K562 (cell line): ENCODE measurements around the gene GRIK3. TPM values are rescaled to one million over a fixed set of nuclear protein-coding genes. Genes with fewer than 3 reads are reported as not detected.
A peak's percentile ranks its signal among the peaks of the same experiment; 100 is the strongest.

Source experiments
- ATAC-seq: fragments of 200-7000 bp; cut with Tn5 transposase; 3 replicates; pipeline ENCODE4 v1.9.1; 2020; ENCODE audit warnings: moderate library complexity
- BruUV-seq: library from RNA; stranded (reverse); fragments of 400-500 nt; replicated peaks from 2 replicates; lab custom pipeline; 2021; lab: Mats Ljungman, UMichigan
- CTCF ChIA-PET: fragments of 300-600 bp; formaldehyde crosslinking; extraction: SDS; loops from one replicate; lab custom pipeline; 2021; ENCODE audit warnings: low intra/inter-chr PET ratio; lab: Yijun Ruan, JAX
- POLR2A ChIA-PET: fragments of 300-600, 350-650 bp; sonication (Branson Sonifier 250); formaldehyde crosslinking; extraction: SDS; loops from one replicate; lab custom pipeline; 2021; ENCODE audit warnings: antibody characterized with exemption, inconsistent platforms; lab: Yijun Ruan, JAX
- DNase-seq, 4 experiments: peaks; one replicate each; pipeline versions ENCODE4 v3.0.0 to v3.0.0-alpha.2; 2011 to 2018; ENCODE audit warnings: low spot score in 3 of 4, mixed read lengths in 3 of 4; ENCODE audit errors: extremely low read depth in 1 of 4
- FAIRE-seq: peaks from 2 replicates; lab custom pipeline; 2011; peaks lifted over from hg19 to GRCh38; lab: Jason Lieb, UNC
- H2AFZ ChIP-seq: 2 replicates; pipeline ENCODE4 v1.6.0; 2011; ENCODE audit warnings: low read depth, low read length, control low read depth, inconsistent platforms
- H3K27ac ChIP-seq: fragments of 200-600 bp; 3 replicates; pipeline ENCODE4 v1.8.0; 2011; ENCODE audit warnings: low read depth, mild to moderate bottlenecking, control low read depth, inconsistent platforms, low read length, moderate library complexity, mixed read lengths; ENCODE audit errors: extremely low read depth
- H3K27me3 ChIP-seq, 2 experiments: fragments of 300-600 bp in 1 of 2; 2 replicates in 1 of 2; 3 replicates in 1 of 2; pipeline versions ENCODE4 v1.6.0 to v1.8.0; 2011; ENCODE audit warnings: inconsistent platforms in 2 of 2, low read length in 2 of 2, mild to moderate bottlenecking in 1 of 2, mixed read lengths in 1 of 2, moderate library complexity in 1 of 2; ENCODE audit not compliant: control insufficient read depth in 2 of 2, insufficient read depth in 2 of 2
- H3K36me3 ChIP-seq: fragments of 300-600 bp; 3 replicates; pipeline ENCODE4 v1.8.0; 2011; ENCODE audit warnings: mild to moderate bottlenecking, low read length, inconsistent platforms; ENCODE audit not compliant: control insufficient read depth, insufficient read depth
- H3K4me1 ChIP-seq, 2 experiments: fragments of 200-600 bp in 1 of 2; replicated peaks in 1 of 2; 2 replicates in 1 of 2; 3 replicates in 1 of 2; pipeline versions ENCODE4 v1.5.1 to v1.8.0; 2011; ENCODE audit warnings: inconsistent platforms in 2 of 2, low read length in 2 of 2, mild to moderate bottlenecking in 1 of 2, mixed read lengths in 1 of 2, moderate library complexity in 1 of 2; ENCODE audit not compliant: control insufficient read depth in 2 of 2, insufficient read depth in 2 of 2
- H3K4me2 ChIP-seq: 2 replicates; pipeline ENCODE4 v1.6.1; 2011; ENCODE audit warnings: low read length, control low read depth, inconsistent platforms, mixed read lengths; ENCODE audit not compliant: insufficient read depth
- H3K4me3 ChIP-seq: fragments of 200-600 bp; sonication (generic), shearing (Covaris generic); 2 replicates; pipeline ENCODE4 v1.5.1; 2016; ENCODE audit warnings: control low read depth, inconsistent platforms
- H3K79me2 ChIP-seq: fragments of 200-600 bp; 3 replicates; pipeline ENCODE4 v1.8.0; 2011; ENCODE audit warnings: low read length, inconsistent platforms; ENCODE audit not compliant: control insufficient read depth, insufficient read depth
- H3K9ac ChIP-seq, 2 experiments: 2 replicates each; pipeline versions ENCODE4 v1.6.0 to v1.6.1; 2011; ENCODE audit warnings: low read depth in 2 of 2, low read length in 2 of 2, control low read depth in 1 of 2, inconsistent platforms in 1 of 2, mild to moderate bottlenecking in 1 of 2, mixed read lengths in 1 of 2; ENCODE audit not compliant: insufficient read depth in 1 of 2
- H3K9me1 ChIP-seq: one replicate; pipeline ENCODE4 v1.6.0; 2011; ENCODE audit warnings: inconsistent platforms, mild to moderate bottlenecking, low read length, moderate library complexity; ENCODE audit not compliant: control insufficient read depth, insufficient read depth
- H3K9me3 ChIP-seq: replicated peaks from 2 replicates; pipeline ENCODE4 v1.5.1; 2011; ENCODE audit warnings: low read depth, low read length, inconsistent platforms; ENCODE audit not compliant: control insufficient read depth, insufficient read depth
- H4K20me1 ChIP-seq: replicated peaks from 2 replicates; pipeline ENCODE4 v1.6.1; 2011; ENCODE audit warnings: low read length, inconsistent platforms, mixed read lengths; ENCODE audit not compliant: control insufficient read depth, insufficient read depth
- CEBPB ChIP-seq: fragments of 450-650 bp; IDR thresholded peaks from 2 replicates; pipeline ENCODE4 v1.6.1; 2016; ENCODE audit warnings: missing genetic modification characterization, missing compliant biosample characterization
- CHD2 ChIP-seq: IDR thresholded peaks from 2 replicates; pipeline ENCODE4 v1.6.1; 2011; ENCODE audit warnings: low read depth, low read length
- ELF2 ChIP-seq: fragments of 250-450 bp; sonication (Bioruptor Pico); IDR thresholded peaks from 2 replicates; pipeline ENCODE4 v1.5.0; 2021; ENCODE audit warnings: mild to moderate bottlenecking
- ESRRA ChIP-seq: fragments of 450-650 bp; IDR thresholded peaks from 2 replicates; pipeline ENCODE4 v1.6.1; 2014; ENCODE audit warnings: low read depth, mild to moderate bottlenecking, moderate library complexity, borderline replicate concordance
- GTF2F1 ChIP-seq: IDR thresholded peaks from 2 replicates; pipeline ENCODE4 v1.6.1; 2011; ENCODE audit warnings: low read depth, low read length, improper control_type of control experiment
- MECOM ChIP-seq: fragments of 250-450 bp; sonication (Bioruptor Pico); IDR thresholded peaks from 2 replicates; pipeline ENCODE4 v1.8.0; 2022; ENCODE audit warnings: inconsistent platforms
- RAD21 ChIP-seq, 2 experiments: fragments of 250-450 bp in 1 of 2; fragments of 450-650 bp in 1 of 2; sonication (Bioruptor Pico) in 1 of 2; formaldehyde crosslinking in 1 of 2; IDR thresholded peaks in 1 of 2; conservative IDR thresholded peaks in 1 of 2; 2 replicates each; pipeline versions ENCODE4 v1.4.0 to v1.8.0; 2020 to 2022; ENCODE audit warnings: mild to moderate bottlenecking in 2 of 2, moderate library complexity in 1 of 2
- RAD51 ChIP-seq: fragments of 450-650 bp; IDR thresholded peaks from 2 replicates; pipeline ENCODE4 v1.7.1; 2016; ENCODE audit warnings: low read depth, mild to moderate bottlenecking, borderline replicate concordance
- RCOR1 ChIP-seq, 2 experiments: IDR thresholded peaks; 2 replicates each; pipeline ENCODE4 v1.6.1; 2012; ENCODE audit warnings: low read depth in 2 of 2, low read length in 2 of 2, borderline replicate concordance in 1 of 2, improper control_type of control experiment in 1 of 2
- SIRT6 ChIP-seq: IDR thresholded peaks from one replicate; pipeline ENCODE4 v1.6.1; 2012; ENCODE audit warnings: low read depth, mild to moderate bottlenecking, control low read depth, inconsistent platforms, low read length, moderate library complexity
- XRCC3 ChIP-seq: fragments of 450-650 bp; IDR thresholded peaks from 2 replicates; pipeline ENCODE4 v1.6.1; 2017; ENCODE audit warnings: mild to moderate bottlenecking, moderate library complexity
- ZNF75A ChIP-seq: fragments of 450-650 bp; formaldehyde crosslinking; IDR thresholded peaks from 2 replicates; pipeline ENCODE4 v1.4.0; 2020; ENCODE audit warnings: mild to moderate bottlenecking
- WGBS: fragments of 100-300 bp; shearing (Covaris generic); methylation state at CpG from one replicate; pipeline ENCODE4 v1.1.6; 2016; ENCODE audit warnings: low coverage, mixed read lengths; ENCODE audit not compliant: insufficient coverage; ENCODE audit errors: missing lambda C conversion rate; 5-methylcytosine and 5-hydroxymethylcytosine counted together
- in situ Hi-C: fragments of 300-500 bp; cut with MboI; formaldehyde crosslinking; loops from 4 replicates; pipeline ENCODE4 v1.15.0; 2018; ENCODE audit warnings: inconsistent platforms, mixed read lengths
- intact Hi-C: fragments of 100-400 bp; cut with micrococcal nuclease; formaldehyde crosslinking; loops from 2 replicates; pipeline ENCODE4 v1.14.2; 2022
- polyA plus RNA-seq, 8 experiments: library from polyadenylated mRNA; depleted of rRNA in 4 of 8; stranded (reverse) in 5 of 8; unstranded in 3 of 8; fragments of >200 nt; fragmentation: Nextera tagmentation in 2 of 8; fragmentation: Illumina TruSeq in 1 of 8; extraction: Ambion mirVana in 2 of 8; extraction: Trizol in 1 of 8; gene quantifications; 2 replicates each; pipeline versions ENCODE4 v1.2.1 to v1.2.3, GENCODE V29; 2011 to 2014; ENCODE audit warnings: inconsistent platforms in 1 of 8, missing spikeins in 1 of 8
- total RNA-seq, 7 experiments: library from RNA; depleted of rRNA in 6 of 7; stranded (reverse); fragments of >200 nt in 6 of 7; fragmentation: Illumina TruSeq in 2 of 7; extraction: Trizol in 2 of 7; gene quantifications; 2 replicates each; pipeline versions ENCODE4 v1.2.1 to v1.2.3, GENCODE V29; 2011 to 2021; ENCODE audit warnings: low replicate concordance in 1 of 7
- TF ChIP-seq, protein P1 (sequence below): fragments of 450-650 bp; formaldehyde crosslinking; IDR thresholded peaks from 2 replicates; pipeline ENCODE4 v1.4.0; 2022; ENCODE audit warnings: mild to moderate bottlenecking, moderate library complexity
- TF ChIP-seq, protein P2 (sequence below): IDR thresholded peaks from 2 replicates; pipeline ENCODE4 v1.6.1; 2011; ENCODE audit warnings: borderline replicate concordance, low read depth, mild to moderate bottlenecking, moderate library complexity, low read length; ENCODE audit not compliant: insufficient read depth, poor library complexity, severe bottlenecking
- TF ChIP-seq, protein P3 (sequence below): sonication (generic); IDR thresholded peaks from 2 replicates; pipeline ENCODE4 v1.6.1; 2016
- TF ChIP-seq, protein P4 (sequence below): fragments of 450-650 bp; formaldehyde crosslinking; IDR thresholded peaks from 2 replicates; pipeline ENCODE4 v1.4.0; 2020; ENCODE audit warnings: mild to moderate bottlenecking, mixed read lengths
- TF ChIP-seq, protein P5 (sequence below): fragments of 250-450 bp; sonication (Bioruptor Pico); IDR thresholded peaks from 2 replicates; pipeline ENCODE4 v1.5.0; 2021

The GRIK3 gene
- total and polyA plus RNA-seq, 9 of the 15 experiments (the other 6 are each of a cell fraction or from before 2014, with no cell fraction given), result not detected

DNA sequence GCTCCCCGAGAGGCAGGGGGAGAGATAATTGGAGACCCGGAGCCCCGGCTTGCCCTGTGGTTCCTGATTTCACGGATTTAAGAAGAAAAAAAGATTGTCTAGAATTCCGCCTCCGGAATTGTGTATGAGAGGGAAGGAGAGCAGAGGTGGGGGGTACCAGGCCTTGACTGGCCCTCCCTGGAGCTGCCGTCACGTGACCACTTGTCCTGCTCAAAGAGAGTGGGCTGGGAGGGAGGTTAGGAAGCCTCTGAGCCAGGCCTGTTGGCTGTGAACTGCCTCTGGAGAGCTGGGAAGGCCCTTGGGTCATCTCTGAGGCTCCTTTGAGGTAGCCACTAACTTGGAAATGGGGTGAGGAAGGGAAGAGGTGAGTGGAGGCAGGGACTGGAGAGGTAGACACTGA is 106.5 kb downstream of the GRIK3 start:
- no peaks in the 10 kb centered on the region for H3K36me3 ChIP-seq
- ChIA-PET CTCF (no interaction called here), POLR2A (interaction anchor here (1.4 kb wide), 1 partner anchor 9 kb away, joined by 3 read pairs; no protein-coding TSS in a partner anchor)
- WGBS, result 0% methylated on average over 8 of the region's 8 CpGs
- DNase-seq, result no peak
- H3K79me2 ChIP-seq, result no peaks in the 10 kb centered on the region
- H4K20me1 ChIP-seq, result peaks cover 19% of the 10 kb centered on the region
- no peak overlapping the region for H3K4me2 ChIP-seq
- H3K9me1 ChIP-seq, result no peaks in the 10 kb centered on the region
- no peak overlapping the region for H3K9ac ChIP-seq
- BruUV-seq, result no TSS peak
- in situ Hi-C loops (no loop called here), intact Hi-C loops (no loop called here)
- H3K27me3 ChIP-seq, result 0 out of 5 replicates have a peak, but pooled peaks cover 0 to 5% of the 10 kb centered on the region in 2 experiments
- no peak overlapping the region for H2AFZ ChIP-seq
- H3K27ac ChIP-seq, result no peak overlapping the region
- FAIRE-seq, result no peak
- H3K4me1 ChIP-seq, result no peaks in the 10 kb centered on the region
- no peaks in the 10 kb centered on the region for H3K9me3 ChIP-seq
- no peak for ATAC-seq
- no peak overlapping the region for H3K4me3 ChIP-seq
- TF ChIP-seq CHD2, result no peak
- TF ChIP-seq XRCC3, result no peak
- TF ChIP-seq RAD51, result peak; percentile 60
- TF ChIP-seq RCOR1 (IDR thresholded peaks at IDR 0.05; ENCODE audit: borderline replicate concordance in 1 of 2, low read depth in 2 of 2, low read length in 2 of 2), result no peak
- TF ChIP-seq ZNF75A, result no peak
- no peak for TF ChIP-seq SIRT6
- no peak for TF ChIP-seq ELF2
- TF ChIP-seq GTF2F1, result no peak
- TF ChIP-seq, protein P1, sequence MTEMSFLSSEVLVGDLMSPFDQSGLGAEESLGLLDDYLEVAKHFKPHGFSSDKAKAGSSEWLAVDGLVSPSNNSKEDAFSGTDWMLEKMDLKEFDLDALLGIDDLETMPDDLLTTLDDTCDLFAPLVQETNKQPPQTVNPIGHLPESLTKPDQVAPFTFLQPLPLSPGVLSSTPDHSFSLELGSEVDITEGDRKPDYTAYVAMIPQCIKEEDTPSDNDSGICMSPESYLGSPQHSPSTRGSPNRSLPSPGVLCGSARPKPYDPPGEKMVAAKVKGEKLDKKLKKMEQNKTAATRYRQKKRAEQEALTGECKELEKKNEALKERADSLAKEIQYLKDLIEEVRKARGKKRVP (CRISPR knock-in tag), result no peak
- TF ChIP-seq, protein P2, sequence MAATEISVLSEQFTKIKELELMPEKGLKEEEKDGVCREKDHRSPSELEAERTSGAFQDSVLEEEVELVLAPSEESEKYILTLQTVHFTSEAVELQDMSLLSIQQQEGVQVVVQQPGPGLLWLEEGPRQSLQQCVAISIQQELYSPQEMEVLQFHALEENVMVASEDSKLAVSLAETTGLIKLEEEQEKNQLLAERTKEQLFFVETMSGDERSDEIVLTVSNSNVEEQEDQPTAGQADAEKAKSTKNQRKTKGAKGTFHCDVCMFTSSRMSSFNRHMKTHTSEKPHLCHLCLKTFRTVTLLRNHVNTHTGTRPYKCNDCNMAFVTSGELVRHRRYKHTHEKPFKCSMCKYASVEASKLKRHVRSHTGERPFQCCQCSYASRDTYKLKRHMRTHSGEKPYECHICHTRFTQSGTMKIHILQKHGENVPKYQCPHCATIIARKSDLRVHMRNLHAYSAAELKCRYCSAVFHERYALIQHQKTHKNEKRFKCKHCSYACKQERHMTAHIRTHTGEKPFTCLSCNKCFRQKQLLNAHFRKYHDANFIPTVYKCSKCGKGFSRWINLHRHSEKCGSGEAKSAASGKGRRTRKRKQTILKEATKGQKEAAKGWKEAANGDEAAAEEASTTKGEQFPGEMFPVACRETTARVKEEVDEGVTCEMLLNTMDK, result no peak
- TF ChIP-seq, protein P3, sequence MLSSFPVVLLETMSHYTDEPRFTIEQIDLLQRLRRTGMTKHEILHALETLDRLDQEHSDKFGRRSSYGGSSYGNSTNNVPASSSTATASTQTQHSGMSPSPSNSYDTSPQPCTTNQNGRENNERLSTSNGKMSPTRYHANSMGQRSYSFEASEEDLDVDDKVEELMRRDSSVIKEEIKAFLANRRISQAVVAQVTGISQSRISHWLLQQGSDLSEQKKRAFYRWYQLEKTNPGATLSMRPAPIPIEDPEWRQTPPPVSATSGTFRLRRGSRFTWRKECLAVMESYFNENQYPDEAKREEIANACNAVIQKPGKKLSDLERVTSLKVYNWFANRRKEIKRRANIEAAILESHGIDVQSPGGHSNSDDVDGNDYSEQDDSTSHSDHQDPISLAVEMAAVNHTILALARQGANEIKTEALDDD, result no peak
- TF ChIP-seq RAD21 (CRISPR knock-in tag; conservative IDR thresholded peaks at IDR 0.05 in 1 of 2, IDR thresholded peaks at IDR 0.05 in 1 of 2), result no peak
- TF ChIP-seq MECOM (CRISPR knock-in tag), result no peak
- TF ChIP-seq, protein P4, sequence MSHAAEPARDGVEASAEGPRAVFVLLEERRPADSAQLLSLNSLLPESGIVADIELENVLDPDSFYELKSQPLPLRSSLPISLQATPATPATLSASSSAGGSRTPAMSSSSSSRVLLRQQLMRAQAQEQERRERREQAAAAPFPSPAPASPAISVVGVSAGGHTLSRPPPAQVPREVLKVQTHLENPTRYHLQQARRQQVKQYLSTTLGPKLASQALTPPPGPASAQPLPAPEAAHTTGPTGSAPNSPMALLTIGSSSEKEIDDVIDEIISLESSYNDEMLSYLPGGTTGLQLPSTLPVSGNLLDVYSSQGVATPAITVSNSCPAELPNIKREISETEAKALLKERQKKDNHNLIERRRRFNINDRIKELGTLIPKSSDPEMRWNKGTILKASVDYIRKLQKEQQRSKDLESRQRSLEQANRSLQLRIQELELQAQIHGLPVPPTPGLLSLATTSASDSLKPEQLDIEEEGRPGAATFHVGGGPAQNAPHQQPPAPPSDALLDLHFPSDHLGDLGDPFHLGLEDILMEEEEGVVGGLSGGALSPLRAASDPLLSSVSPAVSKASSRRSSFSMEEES (CRISPR knock-in tag), result peak; percentile 82
- TF ChIP-seq, protein P5, sequence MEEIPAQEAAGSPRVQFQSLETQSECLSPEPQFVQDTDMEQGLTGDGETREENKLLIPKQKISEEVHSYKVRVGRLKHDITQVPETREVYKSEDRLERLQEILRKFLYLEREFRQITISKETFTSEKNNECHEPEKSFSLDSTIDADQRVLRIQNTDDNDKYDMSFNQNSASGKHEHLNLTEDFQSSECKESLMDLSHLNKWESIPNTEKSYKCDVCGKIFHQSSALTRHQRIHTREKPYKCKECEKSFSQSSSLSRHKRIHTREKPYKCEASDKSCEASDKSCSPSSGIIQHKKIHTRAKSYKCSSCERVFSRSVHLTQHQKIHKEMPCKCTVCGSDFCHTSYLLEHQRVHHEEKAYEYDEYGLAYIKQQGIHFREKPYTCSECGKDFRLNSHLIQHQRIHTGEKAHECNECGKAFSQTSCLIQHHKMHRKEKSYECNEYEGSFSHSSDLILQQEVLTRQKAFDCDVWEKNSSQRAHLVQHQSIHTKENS, result no peak
- TF ChIP-seq ESRRA, result no peak
- no peak for TF ChIP-seq CEBPB (tag)
